DMS 273 treated with DMSO at 0.1 percent for 48 hours (cell line): ENCODE measurements around the gene CRAMP1.
"Not testable (repeated sequence)": the region's sequence is repeated elsewhere in the genome, so short reads cannot be mapped to it uniquely, and the experiment has no call there.

Source experiments
- DNase-seq: peaks from one replicate; lab custom pipeline; 2025; lab: John Stamatoyannopoulos, UW

CRAMP1 gene

DNA sequence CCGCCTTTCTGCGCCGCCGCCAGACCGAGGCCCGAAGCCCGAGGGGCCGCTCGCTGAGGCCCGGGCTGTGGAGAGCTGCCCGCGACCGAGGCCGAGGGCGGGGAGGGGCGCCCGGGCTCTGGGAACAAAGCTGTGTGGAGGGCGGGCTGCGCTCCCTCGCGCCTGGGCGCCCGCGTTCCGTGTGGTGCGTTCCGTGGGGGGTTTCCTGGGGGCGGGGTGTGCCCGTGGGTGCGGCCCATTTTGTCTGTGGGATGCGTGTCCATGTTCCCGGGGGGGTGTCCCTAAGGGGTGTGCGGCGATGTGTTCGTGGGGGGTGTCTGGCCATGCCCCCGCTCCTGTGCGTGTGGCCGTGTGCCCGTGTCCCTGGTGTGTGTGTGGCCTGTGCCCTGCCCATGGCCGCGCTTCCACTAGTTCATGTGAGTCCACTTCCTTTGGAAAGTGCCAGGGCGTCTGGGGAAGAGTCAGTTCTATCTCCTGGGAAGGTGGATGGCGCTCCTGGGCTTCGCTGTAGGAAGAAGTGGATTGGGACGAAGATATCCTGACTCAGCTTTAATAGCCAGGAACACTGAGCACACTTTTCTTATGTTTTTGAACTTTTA is 66.4 kb downstream of the CRAMP1 start:
- no peak for DNase-seq

DNA sequence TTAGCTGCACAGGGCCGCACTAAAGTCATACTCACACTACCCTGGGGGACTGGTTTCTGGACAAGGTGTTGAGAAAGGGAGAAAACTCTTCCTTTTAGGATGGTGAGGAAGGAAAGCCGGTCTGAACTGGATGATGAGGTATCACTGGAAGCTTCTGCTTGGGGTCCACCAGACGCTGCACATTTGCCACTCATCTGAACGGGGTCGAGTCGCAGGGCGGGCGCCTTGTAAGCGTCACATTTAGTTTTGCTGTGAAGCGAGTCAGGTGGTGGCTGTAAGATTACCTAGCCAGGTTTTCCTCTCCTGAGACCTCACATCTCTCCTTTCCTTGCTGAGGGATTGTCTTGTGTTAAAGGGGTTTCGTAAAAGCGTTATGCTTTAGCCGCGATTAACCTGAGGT is 68.2 kb downstream of the CRAMP1 start:
- no peak for DNase-seq

DNA sequence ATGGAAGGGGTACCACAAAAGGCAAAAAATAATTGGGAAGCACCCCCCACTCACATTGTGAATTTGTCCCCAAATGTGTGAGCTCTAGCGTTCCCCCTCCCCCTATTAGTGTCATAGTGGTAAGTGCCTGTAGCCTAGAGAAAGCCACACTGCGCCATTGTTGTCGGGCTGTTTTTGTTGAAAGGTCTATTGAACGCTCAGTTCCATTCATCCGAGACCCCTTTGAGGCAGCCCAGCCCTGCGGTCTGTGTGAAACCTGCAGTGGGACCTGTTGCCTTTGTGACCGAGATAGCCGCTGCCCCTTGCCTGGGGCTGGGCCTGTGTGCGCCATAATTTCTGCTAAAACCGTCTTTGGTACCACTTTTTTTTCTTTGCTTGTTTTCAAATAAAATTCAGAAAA is 68.9 kb downstream of the CRAMP1 start:
- no peak for DNase-seq

DNA sequence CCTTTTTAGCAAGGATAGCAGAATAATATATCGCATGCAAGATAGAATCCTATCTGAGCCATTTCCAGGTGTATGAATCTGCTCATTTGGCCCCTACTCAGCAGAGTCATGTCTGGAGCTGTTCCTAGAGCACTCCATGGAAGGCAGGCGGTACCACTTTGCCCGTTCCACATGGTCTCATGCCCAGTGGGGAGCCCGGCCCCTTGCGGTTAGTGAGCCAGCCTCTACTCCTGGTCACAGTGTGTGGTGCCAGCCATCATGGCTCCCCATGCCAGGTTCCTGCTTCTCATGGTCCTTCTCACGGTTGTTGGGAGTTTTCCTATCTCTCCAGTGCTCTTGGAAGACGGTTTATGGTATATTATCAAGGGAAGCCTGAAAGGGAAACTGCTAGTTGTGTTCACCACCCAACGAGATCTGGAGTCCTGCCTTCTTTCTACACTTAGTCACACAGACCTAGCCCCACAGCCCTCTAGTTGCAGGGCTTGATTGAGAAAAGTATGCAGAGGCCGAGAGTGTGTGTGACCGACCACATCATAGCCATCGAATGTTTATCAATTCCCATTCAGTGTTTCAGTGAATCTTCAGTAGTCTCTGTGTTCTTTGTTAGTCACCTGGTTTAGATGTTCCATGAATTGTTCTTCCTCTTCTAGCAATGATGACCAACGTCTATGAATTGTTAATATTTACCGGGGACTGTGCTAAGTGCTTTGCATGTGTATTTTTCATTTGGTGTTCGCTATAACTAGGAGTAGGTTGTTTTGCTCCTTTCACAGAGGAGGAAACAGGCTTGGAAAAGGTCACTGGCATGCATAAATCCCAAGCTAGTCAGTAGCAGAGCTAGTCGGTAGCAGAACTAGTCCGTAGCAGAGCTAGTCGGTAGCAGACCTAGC is 75.5 kb downstream of the CRAMP1 start:
- DNase-seq = no peak

DNA sequence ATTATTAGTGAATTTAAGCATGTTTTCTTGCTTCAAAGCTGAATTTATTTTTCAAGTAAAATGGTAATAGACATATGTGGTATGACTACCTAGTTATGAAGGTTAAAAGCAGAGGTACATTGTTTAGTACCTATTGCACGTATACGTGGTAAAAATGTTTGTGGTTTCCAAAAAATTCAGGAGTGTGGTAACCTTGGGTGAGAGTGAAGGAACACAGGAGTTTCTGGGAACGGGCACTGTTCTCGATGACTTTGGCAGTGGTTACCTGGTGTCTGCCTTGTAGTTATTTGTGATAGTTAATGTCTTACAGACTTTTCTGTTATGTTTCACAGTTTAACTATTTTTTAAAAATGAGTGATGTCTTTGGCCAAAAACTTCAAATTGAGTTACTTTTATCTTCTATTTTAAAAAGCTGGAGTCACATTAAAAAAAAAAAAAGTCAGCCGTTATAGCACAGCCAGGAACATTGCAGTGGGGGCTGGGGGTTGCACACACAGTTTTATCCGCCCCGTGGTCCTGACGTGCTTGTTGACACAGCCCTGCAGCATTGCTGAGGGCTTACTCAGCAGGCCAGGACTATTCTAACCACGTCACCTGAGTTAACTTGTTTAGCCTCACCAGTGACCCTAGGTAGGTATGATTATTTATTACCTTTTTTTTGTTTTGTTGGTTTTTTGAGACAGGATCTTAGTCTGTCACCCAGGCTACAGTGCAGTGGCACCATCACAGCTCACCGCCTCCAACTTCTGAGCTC is 76.8 kb downstream of the CRAMP1 start:
- no peak for DNase-seq

DNA sequence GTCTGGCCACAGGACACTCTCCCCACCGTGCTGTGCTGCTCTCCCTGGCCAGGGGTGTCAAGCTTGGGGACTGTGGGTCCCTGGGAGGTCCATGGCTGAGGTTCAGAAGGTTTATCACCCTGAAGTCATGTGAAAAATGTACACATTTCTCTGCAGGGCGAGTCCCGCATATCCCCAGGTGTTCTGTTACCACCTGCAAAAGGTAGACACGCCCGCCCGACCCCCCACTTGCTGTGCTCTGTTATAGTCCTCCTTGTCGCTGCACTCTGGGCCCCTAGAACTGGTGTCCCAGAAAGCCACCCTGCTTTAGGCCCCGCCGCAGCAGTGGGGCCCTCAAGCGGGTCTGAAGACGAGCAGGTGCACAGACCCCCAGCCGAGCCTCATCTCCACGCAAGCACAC is 77.7 kb downstream of the CRAMP1 start:
- no peak for DNase-seq

DNA sequence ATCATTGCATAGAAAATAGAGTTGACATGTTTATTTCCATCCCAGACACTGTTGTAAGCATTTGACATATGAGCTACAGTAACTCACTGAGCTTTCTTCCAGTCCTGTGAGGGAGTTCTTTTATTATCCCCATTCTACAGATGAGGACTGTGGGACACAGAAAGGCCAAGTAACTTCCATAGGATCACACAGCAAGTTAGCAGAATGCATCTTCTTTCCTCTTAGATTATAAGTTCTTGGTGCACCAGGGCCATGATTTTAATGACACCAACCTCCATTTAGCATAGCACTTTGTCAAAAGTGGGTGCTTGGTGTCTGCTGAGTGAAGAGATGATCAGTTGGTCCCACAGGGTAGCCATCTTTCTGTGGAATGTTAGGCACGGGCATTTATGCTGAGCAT is 78.7 kb downstream of the CRAMP1 start:
- no peak for DNase-seq

DNA sequence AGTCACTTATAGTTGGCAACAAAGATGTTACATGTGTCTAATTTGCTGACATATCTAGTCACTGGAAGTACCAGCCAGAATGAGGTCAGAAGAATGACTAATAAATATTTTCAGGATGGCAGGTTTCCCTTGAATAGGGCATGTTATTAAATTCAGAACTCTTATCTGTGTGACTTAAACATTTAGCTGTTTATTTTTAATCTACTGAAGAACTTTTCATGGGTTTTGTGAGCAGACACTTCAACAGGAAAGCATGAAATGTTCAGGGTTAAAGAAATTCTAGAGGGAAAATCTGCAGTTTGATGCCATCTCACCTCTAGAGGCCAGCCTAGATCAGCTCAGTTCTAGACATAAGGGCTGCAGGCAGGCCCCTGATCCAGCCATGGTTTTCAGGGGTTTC is 79.1 kb downstream of the CRAMP1 start:
- DNase-seq = no peak

DNA sequence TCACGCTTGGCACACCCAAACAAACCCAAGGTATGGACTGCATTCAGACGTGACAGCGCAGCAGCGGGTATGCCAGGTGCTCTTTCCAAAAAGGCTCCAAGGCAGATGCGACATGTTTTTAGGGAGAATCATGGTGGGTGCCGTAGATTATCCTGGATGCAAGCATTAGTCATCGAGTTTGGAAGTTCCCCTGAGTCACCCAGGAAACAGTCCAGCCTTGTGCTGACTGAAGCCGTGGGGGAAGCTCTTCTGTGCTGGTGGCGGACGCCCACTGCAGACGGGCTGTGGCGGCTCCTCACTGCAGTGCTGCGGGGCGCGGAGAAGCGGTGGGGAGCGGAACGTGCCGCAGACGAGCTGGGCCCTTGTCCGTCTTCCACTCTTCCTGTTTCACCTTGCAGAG is 79.8 kb downstream of the CRAMP1 start:
- no peak for DNase-seq

DNA sequence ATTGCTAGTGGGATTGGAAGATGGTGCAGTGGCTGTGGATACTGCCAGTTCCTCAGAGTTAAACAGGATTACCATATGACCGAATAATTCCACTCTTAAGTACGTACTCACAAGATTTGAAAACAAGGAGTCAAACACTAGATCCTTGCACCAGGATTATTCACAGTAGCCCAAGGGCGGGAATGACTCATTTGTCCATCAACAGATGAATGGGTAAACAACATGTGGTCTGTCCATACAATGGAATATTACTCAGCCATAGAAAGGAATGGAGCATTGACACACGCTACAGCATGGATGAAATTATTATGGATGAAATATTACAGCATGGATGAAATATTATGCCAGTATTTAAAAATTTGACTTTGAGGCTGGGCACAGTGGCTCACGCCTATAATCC is 84.7 kb downstream of the CRAMP1 start:
- no peak for DNase-seq

DNA sequence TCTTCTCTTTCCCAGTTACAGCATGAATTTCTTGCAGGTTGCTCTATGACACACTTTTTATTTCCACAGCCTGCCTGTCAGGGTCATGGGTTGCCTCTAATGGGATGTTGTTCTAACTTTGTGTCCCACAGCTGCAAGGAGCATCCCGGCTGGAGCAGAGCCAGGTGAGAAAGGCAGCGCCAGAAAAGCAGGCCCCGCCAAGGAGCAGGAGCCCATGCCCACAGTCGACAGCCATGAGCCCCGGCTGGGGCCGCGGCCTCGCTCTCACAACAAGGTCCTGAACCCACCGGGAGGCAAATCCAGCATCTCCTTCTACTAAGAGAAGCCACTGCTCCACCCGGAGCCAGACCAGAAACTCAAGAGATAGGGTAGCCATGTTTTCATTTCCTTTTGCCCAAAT is 86.5 kb downstream of the CRAMP1 start:
- no peak for DNase-seq

DNA sequence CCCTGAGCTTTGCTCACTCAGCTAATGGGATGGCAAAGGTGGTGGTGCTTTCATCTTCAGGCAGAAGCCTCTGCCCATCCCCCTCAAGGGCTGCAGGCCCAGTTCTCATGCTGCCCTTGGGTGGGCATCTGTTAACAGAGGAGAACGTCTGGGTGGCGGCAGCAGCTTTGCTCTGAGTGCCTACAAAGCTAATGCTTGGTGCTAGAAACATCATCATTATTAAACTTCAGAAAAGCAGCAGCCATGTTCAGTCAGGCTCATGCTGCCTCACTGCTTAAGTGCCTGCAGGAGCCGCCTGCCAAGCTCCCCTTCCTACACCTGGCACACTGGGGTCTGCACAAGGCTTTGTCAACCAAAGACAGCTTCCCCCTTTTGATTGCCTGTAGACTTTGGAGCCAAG is 88.1 kb downstream of the CRAMP1 start:
- DNase-seq = no peak

DNA sequence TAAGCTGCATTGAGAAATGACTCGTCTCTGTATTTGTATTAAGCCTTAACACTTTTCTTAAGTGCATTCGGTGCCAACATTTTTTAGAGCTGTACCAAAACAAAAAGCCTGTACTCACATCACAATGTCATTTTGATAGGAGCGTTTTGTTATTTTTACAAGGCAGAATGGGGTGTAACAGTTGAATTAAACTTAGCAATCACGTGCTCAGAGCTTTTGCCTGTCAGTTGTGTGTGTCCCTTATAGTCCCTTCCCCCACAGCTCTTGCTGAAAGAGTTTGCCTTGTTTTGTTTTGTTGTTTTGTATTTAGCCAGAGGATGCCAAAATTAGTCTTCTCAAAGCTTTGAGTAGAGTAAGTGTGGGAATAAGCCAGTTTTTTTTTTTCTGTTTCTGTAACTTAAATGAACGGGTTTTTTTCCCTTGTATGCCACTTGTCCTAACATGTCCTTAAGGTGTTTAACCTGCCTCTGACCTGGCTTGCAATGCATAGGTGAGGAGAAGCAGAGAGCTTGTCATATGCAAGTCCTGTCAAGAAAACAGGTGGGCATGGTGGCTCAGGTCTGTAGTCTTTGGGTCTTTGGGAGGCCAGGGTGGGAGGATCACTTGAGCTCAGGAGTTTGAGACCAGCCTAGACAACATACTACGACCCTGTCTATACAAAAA is 89.2 kb downstream of the CRAMP1 start:
- no peak for DNase-seq

DNA sequence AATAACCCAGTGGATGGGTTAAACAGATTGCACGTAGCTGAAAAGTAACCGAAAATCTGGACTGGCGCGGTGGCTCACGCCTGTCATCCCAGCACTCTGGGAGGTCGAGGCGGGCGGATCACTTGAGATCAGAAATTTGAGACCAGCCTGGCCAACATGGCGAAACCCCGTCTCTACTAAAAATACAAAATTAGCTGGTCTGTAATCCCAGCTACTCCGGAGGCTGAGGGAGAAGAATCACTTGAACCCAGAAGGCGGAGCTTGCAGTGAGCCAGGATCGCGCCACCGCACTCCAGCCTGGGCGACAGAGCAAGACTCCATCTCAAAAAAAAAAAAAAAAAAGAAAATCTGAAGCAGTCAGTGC is 93.1 kb downstream of the CRAMP1 start:
- DNase-seq = not testable (repeated sequence)

DNA sequence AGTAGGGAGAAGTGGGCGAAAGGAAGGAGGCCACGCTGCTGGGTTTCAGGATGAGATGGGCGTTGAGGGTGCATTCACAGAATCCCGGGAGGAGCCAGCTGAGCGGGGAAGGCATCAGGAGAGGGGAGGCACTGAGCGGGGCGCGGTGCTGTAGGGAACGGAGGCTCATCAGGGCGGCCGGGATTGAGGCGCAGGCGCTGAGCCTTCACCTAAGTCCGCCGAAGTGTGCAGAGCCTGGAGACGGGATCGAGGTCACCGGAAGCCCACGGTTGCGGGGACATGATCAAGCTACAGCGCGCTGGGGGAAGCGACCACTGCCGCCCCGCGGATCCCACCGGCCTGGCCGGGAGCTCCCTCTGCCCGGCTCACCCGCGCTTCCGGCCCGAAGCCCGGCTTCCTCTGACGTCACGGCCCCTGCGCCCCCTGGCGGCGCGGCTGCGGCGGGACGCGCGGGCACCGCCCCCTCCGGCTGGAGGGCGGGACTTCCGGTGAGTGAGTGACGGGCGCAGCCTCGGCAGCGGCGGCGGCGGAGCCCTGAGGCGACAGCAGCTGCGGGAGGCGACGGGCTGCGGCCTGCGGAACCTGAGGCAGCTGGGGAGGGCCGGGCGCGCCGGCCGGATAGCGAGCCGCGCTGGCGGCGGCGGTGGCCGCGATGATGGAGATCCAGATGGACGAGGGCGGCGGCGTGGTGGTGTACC is 93.7 kb downstream of the CRAMP1 start, which contains the start of gene MAPK8IP3:
TSS of gene MAPK8IP3 (plus strand) at position 508 of the 698 bp plus-strand sequence. CDS start at position 653, 145 bp downstream.
- peak; percentile 82 for DNase-seq

DNA sequence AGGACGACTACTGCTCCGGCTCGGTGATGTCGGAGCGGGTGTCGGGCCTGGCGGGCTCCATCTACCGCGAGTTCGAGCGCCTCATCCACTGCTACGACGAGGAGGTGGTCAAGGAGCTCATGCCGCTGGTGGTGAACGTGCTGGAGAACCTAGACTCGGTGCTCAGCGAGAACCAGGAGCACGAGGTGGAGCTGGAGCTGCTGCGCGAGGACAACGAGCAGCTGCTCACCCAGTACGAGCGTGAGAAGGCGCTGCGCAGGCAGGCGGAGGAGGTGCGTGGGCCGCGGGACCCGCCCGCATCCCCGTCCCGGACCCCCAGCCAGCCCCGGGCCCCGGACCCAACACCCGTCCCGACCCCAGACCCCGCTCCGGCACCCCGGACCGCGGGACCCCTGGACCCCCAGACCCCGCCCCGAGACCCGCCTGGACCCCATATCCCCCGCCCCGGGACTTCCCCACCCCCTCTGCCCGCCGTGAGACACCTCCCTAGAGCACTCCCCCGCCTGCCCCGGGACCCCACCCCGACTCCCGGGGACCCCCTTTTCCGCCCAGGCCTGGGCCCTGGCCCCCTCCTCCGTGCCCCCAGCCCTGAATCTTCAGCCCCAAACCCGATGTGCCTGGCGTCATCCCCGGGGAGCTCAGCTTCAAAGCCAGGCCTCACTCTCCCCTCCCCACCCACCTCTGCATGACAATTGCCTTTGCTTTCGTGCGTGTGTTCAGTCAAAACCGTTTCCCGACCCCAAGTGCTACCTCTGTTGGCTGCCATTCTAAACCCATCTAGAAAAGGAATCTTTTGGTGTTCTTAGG is 94.4 kb downstream of the CRAMP1 start:
- no peak for DNase-seq

DNA sequence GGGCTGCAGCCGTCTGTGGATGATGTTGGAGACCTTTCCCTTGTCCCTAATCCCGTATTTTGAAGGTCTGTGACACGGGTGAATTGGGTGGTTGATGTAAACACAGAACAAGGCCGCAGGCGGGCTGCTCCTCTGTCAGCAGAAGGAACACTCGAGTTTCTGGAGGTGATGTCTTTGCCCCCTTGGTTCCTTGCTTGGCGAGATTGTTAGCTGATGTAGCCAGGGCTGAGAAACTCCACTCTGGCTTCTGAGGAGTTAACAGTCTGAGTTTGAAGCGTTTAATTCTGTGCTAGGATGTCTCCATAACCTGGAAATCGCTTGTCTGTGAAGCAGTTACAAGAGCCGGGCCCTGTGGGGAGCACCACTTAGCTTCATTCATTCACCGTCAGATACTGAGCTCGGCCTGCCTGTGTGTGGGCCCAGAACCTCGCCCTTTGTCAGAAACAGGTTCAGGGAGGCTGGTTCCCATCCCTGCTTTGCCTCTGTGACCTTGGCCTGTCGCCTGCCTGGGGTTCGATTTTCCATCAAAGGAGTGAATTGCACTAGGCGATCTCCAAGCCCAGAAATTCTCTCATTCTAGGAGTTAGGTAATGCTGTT is 95.1 kb downstream of the CRAMP1 start:
- no peak for DNase-seq

DNA sequence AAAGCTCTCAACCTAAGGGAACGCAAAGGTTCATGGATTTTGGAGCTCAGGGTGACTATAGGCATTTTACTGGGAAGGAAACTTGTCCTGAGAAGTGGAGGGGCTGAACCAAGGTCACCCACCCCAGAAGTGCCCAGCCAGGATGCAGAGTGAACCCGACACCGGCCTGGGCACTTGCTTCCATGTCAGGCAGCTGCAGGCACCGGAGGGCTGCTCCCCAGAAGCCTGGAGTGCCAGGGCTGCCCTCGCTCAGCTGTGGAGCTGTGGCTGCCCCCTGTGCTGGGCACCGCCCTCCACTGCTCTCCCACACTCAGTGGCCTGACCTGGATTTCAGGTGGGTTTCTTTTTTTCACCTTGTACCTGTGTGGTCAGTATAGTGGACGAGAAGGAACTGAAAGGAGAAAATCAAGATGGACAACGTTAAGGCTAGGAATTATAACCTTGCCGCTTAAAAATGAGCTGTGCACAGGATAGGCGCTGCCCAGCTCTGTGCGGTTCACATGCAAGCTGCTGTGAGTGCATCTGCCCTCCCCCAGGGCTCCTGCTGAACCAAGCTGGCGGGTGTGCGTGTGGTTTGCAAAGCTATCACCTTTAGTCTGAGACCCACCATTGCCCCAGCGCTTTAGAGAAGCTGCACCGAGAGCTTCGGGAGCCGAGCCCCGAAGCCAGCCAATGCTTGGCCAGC is 96.1 kb downstream of the CRAMP1 start:
- DNase-seq = no peak

DNA sequence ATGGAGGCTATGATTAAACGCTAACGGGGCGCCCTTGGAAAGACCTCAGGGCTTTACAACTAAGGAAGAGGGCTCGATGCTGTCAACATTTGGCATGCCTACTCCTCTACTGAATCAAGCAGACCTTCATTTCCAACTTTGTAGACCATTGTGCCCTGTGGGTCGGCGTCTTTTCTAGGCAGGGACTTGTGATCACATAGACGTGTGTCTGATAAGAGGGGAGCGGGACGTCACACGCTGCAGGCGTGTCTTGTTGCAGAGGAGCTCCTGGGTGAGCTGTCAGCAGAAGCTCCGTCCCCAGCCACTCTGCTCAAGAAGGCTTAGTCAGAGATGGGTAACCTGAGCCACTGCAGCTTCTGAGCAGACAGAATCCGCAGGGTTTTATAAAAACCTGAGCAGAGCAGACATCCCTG is 96.6 kb downstream of the CRAMP1 start:
- peak; percentile 28 for DNase-seq

DNA sequence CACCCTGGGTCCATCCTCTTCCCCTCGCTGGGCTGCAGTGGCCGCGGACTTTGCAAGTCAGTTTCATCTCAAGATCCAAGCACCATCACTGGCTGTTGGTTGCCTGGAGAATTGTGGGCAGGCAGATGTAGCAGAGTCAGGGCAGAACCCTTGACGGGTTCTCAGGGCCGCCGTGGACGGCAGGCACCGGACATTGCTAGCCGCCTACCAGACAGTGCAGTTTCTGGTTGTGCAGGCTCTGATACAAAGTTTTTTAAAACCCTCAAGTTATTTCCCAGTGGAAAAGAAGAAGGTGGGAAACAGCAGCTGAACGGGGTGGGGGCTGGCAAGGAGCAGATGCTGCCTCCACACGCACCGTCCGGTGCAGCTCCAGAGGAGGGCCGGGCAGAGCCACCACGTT is 97.2 kb downstream of the CRAMP1 start:
- DNase-seq = no peak
